ENCODE measurements around the gene FBXW7.
A peak's percentile ranks its signal among the peaks of the same experiment; 100 is the strongest.
"Not testable (repeated sequence)": the region's sequence is repeated elsewhere in the genome, so short reads cannot be mapped to it uniquely, and the experiment has no call there.

Gene FBXW7

DNA sequence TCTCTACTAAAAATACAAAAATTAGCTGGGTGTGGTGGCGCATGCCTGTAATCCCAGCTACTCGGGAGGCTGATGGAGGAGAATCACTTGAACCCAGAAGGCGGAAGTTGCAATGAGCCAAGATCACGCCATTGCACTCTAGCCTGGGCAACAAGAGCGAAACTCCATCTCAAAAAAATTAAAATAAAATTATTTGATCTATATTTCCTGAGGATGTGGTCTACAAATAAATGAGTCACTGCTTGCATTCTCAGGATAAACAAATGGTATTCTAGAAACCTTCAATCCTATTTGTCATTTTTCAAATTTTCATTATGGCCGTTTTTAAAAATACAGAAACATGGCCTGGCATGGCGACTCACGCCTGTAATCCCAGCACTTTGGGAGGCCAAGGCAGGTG, 8.6 kb upstream of the FBXW7 start:
- DNase-seq (ENCODE audit: low read depth in 3 of 3) = not testable (repeated sequence)

- no peak for DNase-seq (ENCODE audit: low read depth in 3 of 3)
Measured at GRCh38 chr4:152540941-152541340, 5.0 kb upstream of the FBXW7 start.

DNA sequence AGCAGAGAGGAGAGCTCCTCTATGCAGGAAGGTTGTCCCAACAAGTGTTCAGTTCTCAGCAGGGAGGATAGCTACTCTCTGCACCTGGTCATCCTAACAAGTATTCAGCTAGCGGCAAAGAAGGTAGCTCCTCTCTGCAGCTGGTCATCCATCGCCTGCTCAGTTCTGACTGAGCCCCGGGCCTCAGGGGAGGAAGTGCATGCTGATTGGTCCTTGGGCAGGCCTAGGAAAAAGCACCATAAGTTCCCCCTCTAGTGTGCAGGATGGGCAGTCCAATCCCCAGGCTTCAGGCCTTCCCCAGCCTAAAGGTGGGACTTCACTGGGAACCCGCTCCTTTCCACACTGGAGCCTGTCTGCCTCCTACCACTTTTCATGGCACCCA, 4.4 kb upstream of the FBXW7 start:
- DNase-seq (ENCODE audit: low read depth in 3 of 3) = no peak

DNA sequence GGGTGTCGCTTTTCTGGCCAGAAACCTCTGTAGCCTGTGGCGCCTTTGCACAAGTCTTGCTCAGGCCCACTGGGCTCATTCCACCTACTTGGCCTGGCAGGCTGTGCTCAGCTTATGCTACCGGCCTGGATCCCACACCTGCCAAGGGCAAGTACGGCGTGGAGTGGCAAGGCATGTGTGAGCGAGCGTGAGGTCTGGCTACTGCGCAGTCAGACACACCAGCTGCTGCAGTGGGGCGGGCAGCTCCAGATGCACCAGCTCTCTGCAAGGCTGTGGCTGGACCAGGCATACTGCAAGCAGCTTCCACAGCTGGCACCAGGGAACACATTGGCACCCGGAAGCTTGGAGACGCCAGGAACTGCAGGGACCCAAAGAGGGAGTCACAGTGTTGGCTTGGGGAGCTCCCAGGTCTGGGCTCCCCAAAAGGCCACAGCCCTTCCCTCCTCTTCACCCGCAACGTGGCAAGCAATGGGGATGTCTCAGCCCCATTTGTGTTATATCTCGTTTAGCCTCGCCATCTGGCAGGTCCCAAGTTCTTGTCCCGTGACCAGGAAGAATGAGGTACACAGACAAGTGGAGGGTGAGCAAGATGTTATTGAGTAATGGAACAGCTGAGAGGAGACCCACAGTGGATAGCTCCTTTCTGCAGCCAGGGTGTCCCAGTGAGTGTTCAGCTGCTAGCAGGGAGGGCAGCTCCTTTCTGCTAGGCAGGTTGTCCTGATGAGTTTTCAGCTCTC, 3.8 kb upstream of the FBXW7 start:
- no peak for DNase-seq (ENCODE audit: low read depth in 3 of 3)

DNA sequence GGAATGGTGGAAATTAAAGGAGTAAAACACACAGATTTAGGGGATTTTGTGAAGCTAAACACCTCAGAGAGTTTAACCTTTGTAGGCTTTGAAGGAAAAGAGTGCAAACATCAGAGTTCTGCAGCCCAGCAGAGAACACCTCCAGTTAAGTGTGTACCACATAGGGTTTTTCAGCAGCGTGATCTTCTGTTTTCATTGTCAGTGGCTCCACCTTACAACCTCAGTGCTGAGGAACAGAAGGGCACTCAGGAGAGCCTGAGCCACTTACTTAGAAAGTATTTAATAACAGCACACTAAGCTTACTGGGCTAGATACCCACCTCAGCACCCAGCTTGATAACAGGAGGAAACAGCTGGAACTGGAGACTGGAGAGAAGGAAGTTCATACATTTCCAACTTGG, 2.0 kb upstream of the FBXW7 start:
- DNase-seq (ENCODE audit: low read depth in 3 of 3) = no peak

DNA sequence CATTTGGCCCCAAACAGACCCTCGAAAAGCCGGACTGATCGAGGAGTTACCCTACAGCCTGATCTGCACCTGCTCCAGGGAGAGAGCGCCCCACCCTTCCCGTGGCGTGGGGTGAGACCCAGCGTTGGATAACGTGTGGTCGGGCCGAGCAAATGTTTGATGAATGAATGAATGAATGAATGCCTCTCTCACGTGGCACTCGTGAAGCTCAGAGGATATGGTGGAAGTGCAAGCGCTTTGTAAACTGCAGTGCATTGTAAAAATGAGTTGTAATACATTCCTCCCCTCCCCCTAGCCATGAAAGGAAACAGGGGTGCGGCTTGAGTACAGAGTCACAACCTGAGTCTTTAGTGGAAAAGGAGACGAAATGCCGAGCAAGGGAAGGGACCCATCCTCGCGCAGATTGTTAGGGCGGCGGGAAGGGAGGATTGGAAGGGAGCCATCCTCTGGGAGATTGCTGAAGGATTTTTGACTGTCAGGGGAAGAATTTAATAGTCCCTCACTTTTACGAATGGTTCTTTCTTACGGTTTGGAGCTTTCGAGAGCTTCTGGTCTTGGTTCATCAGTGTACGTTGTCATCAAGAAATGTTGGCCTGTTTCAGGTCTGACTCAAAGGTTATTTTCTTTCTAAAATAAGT, 772 bp upstream of the FBXW7 start:
- DNase-seq (ENCODE audit: low read depth in 3 of 3) = peak in 1 of 3 experiments; percentile 49

- peak in 1 of 3 experiments; percentile 19 for DNase-seq (ENCODE audit: low read depth in 3 of 3)
Measured at GRCh38 chr4:152535360-152535902, 461 bp downstream of the FBXW7 start.

DNA sequence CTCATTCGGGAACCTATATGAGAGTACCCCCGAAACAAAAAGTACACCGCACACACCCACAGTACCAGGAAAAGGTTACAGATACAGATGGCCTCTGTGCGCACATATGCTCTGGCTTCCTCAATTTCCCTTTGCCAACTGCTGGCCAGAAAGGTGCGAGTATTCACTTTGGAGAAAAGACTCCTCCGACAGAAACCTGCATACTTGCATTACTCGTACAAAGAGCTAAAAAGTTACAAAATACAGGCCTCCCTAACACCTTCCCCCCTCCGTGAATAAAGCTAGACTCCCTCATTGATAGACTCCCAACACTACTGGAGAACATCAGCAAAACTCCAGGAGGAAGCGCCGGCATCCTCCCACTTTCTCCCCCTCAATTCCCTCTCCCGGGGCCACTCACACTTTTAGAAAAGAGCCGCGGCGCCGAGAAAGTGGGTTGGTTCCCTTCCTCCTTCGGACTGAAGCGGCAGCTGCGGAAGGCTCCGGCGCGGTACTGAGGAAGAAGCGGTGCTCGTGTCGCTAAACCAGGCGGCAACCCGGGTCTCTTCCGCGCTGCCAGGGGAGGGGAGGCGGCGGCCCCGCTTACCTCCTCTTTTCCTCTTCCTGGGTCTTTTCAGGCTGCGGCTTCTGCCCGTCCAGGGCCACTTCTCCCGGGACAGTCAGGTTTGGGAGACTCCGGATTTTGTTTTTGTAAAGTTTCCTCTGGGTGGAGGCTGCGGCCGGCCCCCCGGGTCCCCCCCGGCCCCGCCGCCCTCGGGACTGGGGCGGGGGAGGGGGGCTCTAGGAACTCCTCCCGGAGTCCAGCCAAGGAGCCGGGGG, 1.1 kb downstream of the FBXW7 start:
- peak in 1 of 3 experiments; percentile 30 for DNase-seq (ENCODE audit: low read depth in 3 of 3)

GRCh38 chr4:152531479-152531878, 4.4 kb downstream of the FBXW7 start:
- DNase-seq (ENCODE audit: low read depth in 3 of 3) = no peak

DNA sequence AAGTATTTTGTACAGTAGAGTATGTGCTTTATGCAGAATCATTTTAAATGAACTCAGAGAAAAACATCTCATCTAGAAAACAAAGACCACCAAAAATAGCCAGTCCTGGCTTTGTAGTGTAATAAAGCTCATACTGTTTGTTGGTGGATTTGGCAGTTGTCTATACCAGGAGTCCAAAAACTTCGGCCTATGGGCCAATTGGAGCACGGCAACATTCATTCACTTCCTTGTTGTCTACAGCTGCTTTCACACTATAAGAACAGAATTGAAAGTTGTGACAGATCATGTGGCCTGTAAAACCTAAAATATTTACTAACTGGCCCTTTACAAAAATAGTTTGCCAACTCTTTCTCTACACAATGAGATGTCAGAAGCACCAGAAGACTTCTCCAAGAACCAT, 5.3 kb downstream of the FBXW7 start:
- no peak for DNase-seq (ENCODE audit: low read depth in 3 of 3)

GRCh38 chr4:152529880-152530279, 6.0 kb downstream of the FBXW7 start:
- no peak for DNase-seq (ENCODE audit: low read depth in 3 of 3)

- DNase-seq (ENCODE audit: low read depth in 3 of 3) = no peak
Measured at GRCh38 chr4:152528060-152528459, 7.8 kb downstream of the FBXW7 start.

GRCh38 chr4:152525878-152526277, 10.0 kb downstream of the FBXW7 start:
- DNase-seq (ENCODE audit: low read depth in 3 of 3) = no peak

- no peak for DNase-seq (ENCODE audit: low read depth in 3 of 3)
Measured at GRCh38 chr4:152524427-152524826, 11.5 kb downstream of the FBXW7 start.

DNA sequence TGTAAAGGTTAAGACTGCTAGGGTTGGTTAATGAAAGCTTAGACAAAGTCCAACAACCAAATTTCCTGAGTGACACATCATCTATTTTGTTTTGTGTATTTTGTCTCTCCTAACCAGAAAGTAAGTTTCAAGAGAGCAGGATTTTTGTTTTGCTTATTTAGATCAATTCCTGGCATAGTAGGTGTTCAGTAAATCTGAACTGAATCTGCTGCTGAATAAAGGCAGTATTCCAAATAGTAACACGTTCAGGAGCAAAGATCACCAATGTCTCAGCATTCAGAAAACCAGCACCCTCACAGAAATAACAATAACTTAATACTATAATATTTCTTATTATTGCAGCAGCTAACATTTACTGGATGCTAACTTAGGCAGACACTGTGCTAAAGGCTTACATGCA, 12.2 kb downstream of the FBXW7 start:
- no peak for DNase-seq (ENCODE audit: low read depth in 3 of 3)

DNA sequence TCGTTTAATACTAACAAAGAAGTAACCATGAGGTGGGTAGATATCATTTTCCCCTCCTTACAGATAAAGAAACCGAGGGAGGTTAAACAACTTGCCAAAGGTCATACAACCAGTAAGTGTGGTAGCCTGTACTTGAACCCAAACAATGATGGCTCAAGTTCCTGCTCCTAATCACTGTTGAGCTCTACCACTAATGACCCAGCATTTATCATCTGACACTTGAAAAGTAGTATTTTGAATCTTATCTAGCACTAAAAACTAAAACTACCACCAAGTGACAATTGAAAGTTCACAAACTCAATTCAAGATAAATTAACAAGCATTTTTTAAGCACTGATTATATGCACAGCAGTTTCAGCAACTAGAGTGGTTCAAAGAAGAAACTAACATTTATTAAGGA, 13.1 kb downstream of the FBXW7 start:
- DNase-seq (ENCODE audit: low read depth in 3 of 3) = no peak

DNA sequence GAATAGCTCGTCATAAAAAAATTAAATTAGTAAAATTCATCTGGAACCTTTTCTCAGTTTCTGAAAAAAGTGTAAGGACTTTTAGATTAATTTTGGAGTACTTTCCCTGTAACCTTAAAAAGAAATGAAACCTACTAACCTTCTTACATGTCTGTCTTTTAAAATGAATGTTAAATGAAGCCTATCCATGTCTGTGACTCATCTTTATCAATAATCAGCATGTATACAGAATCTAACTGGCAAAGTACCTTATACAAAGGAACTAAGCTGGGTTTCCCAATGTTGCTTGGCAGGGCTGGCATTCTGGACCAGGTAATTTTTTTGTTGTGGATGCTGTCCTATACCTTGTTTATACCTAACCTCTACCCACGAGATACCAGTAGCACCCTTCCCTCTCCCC, 13.6 kb downstream of the FBXW7 start:
- DNase-seq (ENCODE audit: low read depth in 3 of 3) = no peak

- DNase-seq (ENCODE audit: low read depth in 3 of 3) = no peak
Measured at GRCh38 chr4:152516156-152516555, 19.7 kb downstream of the FBXW7 start.

GRCh38 chr4:152515678-152516077, 20.2 kb downstream of the FBXW7 start:
- no peak for DNase-seq (ENCODE audit: low read depth in 3 of 3)

GRCh38 chr4:152514356-152514755, 21.5 kb downstream of the FBXW7 start:
- DNase-seq (ENCODE audit: low read depth in 3 of 3) = no peak

- DNase-seq (ENCODE audit: low read depth in 3 of 3) = no peak
Measured at GRCh38 chr4:152513078-152513477, 22.8 kb downstream of the FBXW7 start.

DNA sequence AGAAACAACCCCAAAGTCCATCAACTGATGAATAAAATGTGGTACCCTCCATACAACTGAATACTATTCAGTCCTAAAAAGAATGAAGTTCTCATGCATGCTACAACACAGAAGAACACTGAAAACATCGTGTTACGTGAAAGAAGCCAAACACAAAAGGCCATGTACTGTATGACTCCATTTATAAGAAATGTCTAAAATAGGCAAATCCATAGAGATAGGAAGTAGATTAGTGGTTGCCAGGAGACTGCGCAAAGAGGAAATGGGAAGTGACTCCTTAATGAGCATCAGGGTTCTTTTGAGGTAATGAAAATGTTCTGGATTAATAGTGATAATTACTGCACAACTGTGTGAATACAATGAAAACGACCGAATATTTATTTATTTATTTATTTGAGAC, 23.4 kb downstream of the FBXW7 start:
- no peak for DNase-seq (ENCODE audit: low read depth in 3 of 3)
